Testis (tissue), 2 donors: ENCODE results near the gene PTPN7.

Source experiments
- POLR2A ChIP-seq: fragments of 450-650 bp; IDR thresholded peaks from one replicate; pipeline ENCODE4 v1.6.1; 2017; ENCODE audit warnings: antibody characterized with exemption, mild to moderate bottlenecking, moderate library complexity
- TF ChIP-seq, protein P1 (sequence below), 3 experiments: fragments of 450-650 bp in 2 of 3; fragments of 200-600 bp in 1 of 3; sonication (generic) in 1 of 3; IDR thresholded peaks; one replicate each; pipeline ENCODE4 v1.5.1; 2016 to 2019; ENCODE audit warnings: antibody characterized with exemption in 3 of 3, mild to moderate bottlenecking in 2 of 3, moderate library complexity in 1 of 3

DNA sequence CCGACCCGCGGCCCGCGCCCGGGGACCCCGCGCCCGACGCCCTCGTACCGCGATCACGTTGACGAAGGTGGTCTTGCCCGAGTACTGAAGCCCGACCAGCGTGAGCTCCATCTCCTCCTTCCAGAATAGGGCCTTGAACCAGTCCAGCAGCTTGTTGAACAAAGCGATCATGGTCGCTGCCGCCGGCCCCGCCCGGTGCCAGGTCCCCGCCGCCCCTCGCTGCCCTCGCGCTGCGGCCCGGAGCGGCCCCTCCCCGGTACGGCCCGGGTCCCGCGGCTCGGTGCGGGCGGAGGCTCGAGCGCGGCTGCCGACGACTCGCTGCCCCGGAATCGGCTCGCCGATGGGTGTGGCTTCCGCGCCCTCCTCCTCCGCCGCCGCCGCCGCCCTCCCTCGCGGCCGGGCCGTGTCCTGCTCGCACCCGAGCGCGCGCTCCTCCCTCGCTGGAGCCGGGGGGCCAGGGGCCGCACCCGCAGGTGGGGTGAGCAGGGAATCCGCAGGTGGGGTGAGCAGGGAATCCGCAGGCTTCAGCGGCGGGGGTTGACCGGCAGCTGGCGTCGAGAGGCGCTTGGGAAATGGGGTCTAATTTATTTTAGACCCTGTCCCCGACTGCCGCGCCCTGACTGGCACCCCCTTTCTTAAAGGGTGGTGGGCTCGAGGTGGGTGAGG lies 15.9 kb downstream of the PTPN7 start, which contains the start of gene ARL8A:
- no peak for TF ChIP-seq POLR2A
- TF ChIP-seq, protein P1, sequence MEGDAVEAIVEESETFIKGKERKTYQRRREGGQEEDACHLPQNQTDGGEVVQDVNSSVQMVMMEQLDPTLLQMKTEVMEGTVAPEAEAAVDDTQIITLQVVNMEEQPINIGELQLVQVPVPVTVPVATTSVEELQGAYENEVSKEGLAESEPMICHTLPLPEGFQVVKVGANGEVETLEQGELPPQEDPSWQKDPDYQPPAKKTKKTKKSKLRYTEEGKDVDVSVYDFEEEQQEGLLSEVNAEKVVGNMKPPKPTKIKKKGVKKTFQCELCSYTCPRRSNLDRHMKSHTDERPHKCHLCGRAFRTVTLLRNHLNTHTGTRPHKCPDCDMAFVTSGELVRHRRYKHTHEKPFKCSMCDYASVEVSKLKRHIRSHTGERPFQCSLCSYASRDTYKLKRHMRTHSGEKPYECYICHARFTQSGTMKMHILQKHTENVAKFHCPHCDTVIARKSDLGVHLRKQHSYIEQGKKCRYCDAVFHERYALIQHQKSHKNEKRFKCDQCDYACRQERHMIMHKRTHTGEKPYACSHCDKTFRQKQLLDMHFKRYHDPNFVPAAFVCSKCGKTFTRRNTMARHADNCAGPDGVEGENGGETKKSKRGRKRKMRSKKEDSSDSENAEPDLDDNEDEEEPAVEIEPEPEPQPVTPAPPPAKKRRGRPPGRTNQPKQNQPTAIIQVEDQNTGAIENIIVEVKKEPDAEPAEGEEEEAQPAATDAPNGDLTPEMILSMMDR (IDR thresholded peaks at IDR 0.05), result no peak
